K562 (cell line): ENCODE measurements around the gene FIZ1. TPM values are rescaled to one million over a fixed set of nuclear protein-coding genes. Genes with fewer than 3 reads are reported as not detected.

Experiments
- DNMT1 ChIP-seq: fragments of 450-650 bp; IDR thresholded peaks from 2 replicates; pipeline ENCODE4 v1.6.1; 2016; ENCODE audit warnings: antibody characterized with exemption, mild to moderate bottlenecking
- ILK ChIP-seq: fragments of 450-650 bp; IDR thresholded peaks from 2 replicates; pipeline ENCODE4 v1.6.1; 2016; ENCODE audit warnings: missing genetic modification characterization, low read depth, mild to moderate bottlenecking, missing compliant biosample characterization, moderate library complexity, borderline replicate concordance
- MYC ChIP-seq, 2 experiments: fragments of 250-450 bp in 1 of 2; sonication (Bioruptor Pico) in 1 of 2; IDR thresholded peaks; 2 replicates each; pipeline versions ENCODE4 v1.5.1 to v1.6.1; 2012 to 2021; ENCODE audit warnings: low read depth in 2 of 2, borderline replicate concordance in 1 of 2, improper control_type of control experiment in 1 of 2, low read length in 1 of 2, mild to moderate bottlenecking in 1 of 2, moderate library complexity in 1 of 2
- POLR2G ChIP-seq: fragments of 200-400 bp; formaldehyde crosslinking; IDR thresholded peaks from 2 replicates; pipeline ENCODE4 v1.6.1; 2017; ENCODE audit warnings: low read depth, mild to moderate bottlenecking, antibody characterized with exemption, low read length, moderate library complexity
- RBM15 ChIP-seq: fragments of 200-400 bp; formaldehyde crosslinking; IDR thresholded peaks from 2 replicates; pipeline ENCODE4 v1.6.1; 2018; ENCODE audit warnings: mild to moderate bottlenecking, low read length, moderate library complexity; ENCODE audit not compliant: insufficient read depth
- RBM25 ChIP-seq: fragments of 200-400 bp; formaldehyde crosslinking; IDR thresholded peaks from 2 replicates; pipeline ENCODE4 v1.6.1; 2018; ENCODE audit warnings: low read length, low read depth, moderate library complexity; ENCODE audit not compliant: severe bottlenecking
- SMC3 ChIP-seq: conservative IDR thresholded peaks from 2 replicates; pipeline ENCODE4 v1.6.1; 2011; ENCODE audit warnings: low read depth, low read length, improper control_type of control experiment; ENCODE audit not compliant: insufficient read depth
- SRSF3 ChIP-seq: fragments of 200-400 bp; formaldehyde crosslinking; IDR thresholded peaks from 2 replicates; pipeline ENCODE4 v1.6.1; 2016; ENCODE audit warnings: mild to moderate bottlenecking, low read length, moderate library complexity; ENCODE audit not compliant: insufficient read depth
- ZBTB17 ChIP-seq: fragments of 450-650 bp; formaldehyde crosslinking; IDR thresholded peaks from 2 replicates; pipeline ENCODE4 v1.4.0; 2020; ENCODE audit warnings: mild to moderate bottlenecking
- ZC3H4 ChIP-seq: sonication (generic); formaldehyde crosslinking; IDR thresholded peaks from 2 replicates; pipeline ENCODE4 v1.9.0; 2021; ENCODE audit warnings: missing genetic modification reagents, borderline replicate concordance
- ZNF347 ChIP-seq: fragments of 450-650 bp; formaldehyde crosslinking; IDR thresholded peaks from 2 replicates; pipeline ENCODE4 v1.4.0; 2020; ENCODE audit warnings: low read depth, mild to moderate bottlenecking, moderate library complexity
- ZNF408 ChIP-seq: fragments of 250-450 bp; sonication (Bioruptor Pico); IDR thresholded peaks from 2 replicates; pipeline ENCODE4 v1.4.0; 2020; ENCODE audit warnings: low read depth, mild to moderate bottlenecking, moderate library complexity
- ZNF41 ChIP-seq: fragments of 250-450 bp; sonication (Bioruptor Pico); conservative IDR thresholded peaks from 2 replicates; pipeline ENCODE4 v1.4.0; 2020; ENCODE audit warnings: mild to moderate bottlenecking
- ZNF551 ChIP-seq: fragments of 250-450 bp; sonication (Bioruptor Pico); IDR thresholded peaks from 2 replicates; pipeline ENCODE4 v1.5.0; 2021; ENCODE audit warnings: mild to moderate bottlenecking, moderate library complexity
- ZNF695 ChIP-seq: fragments of 450-650 bp; formaldehyde crosslinking; IDR thresholded peaks from 2 replicates; pipeline ENCODE4 v1.4.0; 2020; ENCODE audit warnings: mild to moderate bottlenecking, moderate library complexity
- polyA plus RNA-seq, 8 experiments: library from polyadenylated mRNA; depleted of rRNA in 4 of 8; stranded (reverse) in 5 of 8; unstranded in 3 of 8; fragments of >200 nt; fragmentation: Nextera tagmentation in 2 of 8; fragmentation: Illumina TruSeq in 1 of 8; extraction: Ambion mirVana in 2 of 8; extraction: Trizol in 1 of 8; gene quantifications; 2 replicates each; pipeline versions ENCODE4 v1.2.1 to v1.2.3, GENCODE V29; 2011 to 2014; ENCODE audit warnings: inconsistent platforms in 1 of 8, missing spikeins in 1 of 8
- total RNA-seq, 7 experiments: library from RNA; depleted of rRNA in 6 of 7; stranded (reverse); fragments of >200 nt in 6 of 7; fragmentation: Illumina TruSeq in 2 of 7; extraction: Trizol in 2 of 7; gene quantifications; 2 replicates each; pipeline versions ENCODE4 v1.2.1 to v1.2.3, GENCODE V29; 2011 to 2021; ENCODE audit warnings: low replicate concordance in 1 of 7
- TF ChIP-seq, protein P1 (sequence below): fragments of 450-650 bp; formaldehyde crosslinking; IDR thresholded peaks from 2 replicates; pipeline ENCODE4 v1.4.0; 2020; ENCODE audit warnings: mild to moderate bottlenecking, mixed read lengths
- TF ChIP-seq, protein P2 (sequence below): sonication (generic); formaldehyde crosslinking; IDR thresholded peaks from 2 replicates; pipeline ENCODE4 v1.8.1; 2023; ENCODE audit warnings: mild to moderate bottlenecking, missing genetic modification reagents
- TF ChIP-seq, protein P3 (sequence below): fragments of 250-450 bp; sonication (Bioruptor Pico); IDR thresholded peaks from 2 replicates; pipeline ENCODE4 v1.4.0; 2020; ENCODE audit warnings: mild to moderate bottlenecking, moderate library complexity, borderline replicate concordance

The FIZ1 gene
- total and polyA plus RNA-seq, 9 of the 15 experiments (the other 6 are each of a cell fraction or from before 2014, with no cell fraction given): 0.79 to 17.5 (median 5.5) TPM

DNA sequence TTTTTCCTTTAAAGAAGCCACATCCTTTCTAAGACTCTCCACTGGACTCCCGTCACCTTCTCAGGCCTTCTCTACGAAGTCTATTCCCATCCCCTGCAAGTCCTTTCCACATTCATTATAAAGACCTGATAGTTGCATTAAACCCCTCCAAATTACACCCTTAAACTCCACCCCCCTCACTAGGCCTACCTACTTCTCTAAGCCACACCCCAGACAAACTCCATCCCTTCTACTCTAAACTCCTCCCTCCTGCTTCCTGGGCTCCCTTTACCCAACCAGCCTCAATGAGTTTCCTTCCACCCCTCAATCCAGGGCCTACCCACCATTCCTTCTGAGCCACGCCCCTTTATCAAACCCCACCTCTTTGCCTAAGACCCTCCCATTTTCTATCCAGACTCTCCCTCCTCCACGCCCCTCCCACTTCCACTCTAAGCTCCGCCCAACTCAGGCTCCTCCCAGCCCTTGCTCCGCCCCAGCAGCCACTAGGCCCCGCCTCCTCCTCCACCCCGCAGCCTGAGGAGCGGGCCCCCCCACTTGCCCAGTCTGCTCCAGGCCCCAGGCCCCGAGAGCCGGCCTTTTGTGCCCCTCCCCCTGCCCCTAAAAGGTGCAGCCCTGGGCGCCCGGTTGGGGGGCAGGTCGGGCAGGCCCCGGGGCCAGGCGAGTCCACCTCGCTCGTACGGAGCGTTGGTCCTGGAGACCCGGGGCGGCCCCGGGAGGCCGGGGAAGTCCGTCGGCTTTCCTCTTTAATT, 424 bp downstream of the FIZ1 start (continued):
- TF ChIP-seq, protein P1, sequence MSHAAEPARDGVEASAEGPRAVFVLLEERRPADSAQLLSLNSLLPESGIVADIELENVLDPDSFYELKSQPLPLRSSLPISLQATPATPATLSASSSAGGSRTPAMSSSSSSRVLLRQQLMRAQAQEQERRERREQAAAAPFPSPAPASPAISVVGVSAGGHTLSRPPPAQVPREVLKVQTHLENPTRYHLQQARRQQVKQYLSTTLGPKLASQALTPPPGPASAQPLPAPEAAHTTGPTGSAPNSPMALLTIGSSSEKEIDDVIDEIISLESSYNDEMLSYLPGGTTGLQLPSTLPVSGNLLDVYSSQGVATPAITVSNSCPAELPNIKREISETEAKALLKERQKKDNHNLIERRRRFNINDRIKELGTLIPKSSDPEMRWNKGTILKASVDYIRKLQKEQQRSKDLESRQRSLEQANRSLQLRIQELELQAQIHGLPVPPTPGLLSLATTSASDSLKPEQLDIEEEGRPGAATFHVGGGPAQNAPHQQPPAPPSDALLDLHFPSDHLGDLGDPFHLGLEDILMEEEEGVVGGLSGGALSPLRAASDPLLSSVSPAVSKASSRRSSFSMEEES (CRISPR knock-in tag): no peak
- no peak for TF ChIP-seq ZNF408 (CRISPR knock-in tag)
- TF ChIP-seq ZNF41 (CRISPR knock-in tag): no peak
- TF ChIP-seq ZBTB17 (CRISPR knock-in tag): no peak
- no peak for TF ChIP-seq SMC3
- TF ChIP-seq ZNF347 (CRISPR knock-in tag): no peak
- TF ChIP-seq RBM15: no peak
- TF ChIP-seq, protein P2, sequence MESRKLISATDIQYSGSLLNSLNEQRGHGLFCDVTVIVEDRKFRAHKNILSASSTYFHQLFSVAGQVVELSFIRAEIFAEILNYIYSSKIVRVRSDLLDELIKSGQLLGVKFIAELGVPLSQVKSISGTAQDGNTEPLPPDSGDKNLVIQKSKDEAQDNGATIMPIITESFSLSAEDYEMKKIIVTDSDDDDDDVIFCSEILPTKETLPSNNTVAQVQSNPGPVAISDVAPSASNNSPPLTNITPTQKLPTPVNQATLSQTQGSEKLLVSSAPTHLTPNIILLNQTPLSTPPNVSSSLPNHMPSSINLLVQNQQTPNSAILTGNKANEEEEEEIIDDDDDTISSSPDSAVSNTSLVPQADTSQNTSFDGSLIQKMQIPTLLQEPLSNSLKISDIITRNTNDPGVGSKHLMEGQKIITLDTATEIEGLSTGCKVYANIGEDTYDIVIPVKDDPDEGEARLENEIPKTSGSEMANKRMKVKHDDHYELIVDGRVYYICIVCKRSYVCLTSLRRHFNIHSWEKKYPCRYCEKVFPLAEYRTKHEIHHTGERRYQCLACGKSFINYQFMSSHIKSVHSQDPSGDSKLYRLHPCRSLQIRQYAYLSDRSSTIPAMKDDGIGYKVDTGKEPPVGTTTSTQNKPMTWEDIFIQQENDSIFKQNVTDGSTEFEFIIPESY (CRISPR knock-in tag): no peak
- TF ChIP-seq MYC (IDR thresholded peaks at IDR 0.05; ENCODE audit: low read depth, low read length): no peak
- TF ChIP-seq MYC (CRISPR knock-in tag; IDR thresholded peaks at IDR 0.05; ENCODE audit: borderline replicate concordance, low read depth): no peak
- TF ChIP-seq ZNF551 (CRISPR knock-in tag): no peak
- no peak for TF ChIP-seq DNMT1
- TF ChIP-seq, protein P3, sequence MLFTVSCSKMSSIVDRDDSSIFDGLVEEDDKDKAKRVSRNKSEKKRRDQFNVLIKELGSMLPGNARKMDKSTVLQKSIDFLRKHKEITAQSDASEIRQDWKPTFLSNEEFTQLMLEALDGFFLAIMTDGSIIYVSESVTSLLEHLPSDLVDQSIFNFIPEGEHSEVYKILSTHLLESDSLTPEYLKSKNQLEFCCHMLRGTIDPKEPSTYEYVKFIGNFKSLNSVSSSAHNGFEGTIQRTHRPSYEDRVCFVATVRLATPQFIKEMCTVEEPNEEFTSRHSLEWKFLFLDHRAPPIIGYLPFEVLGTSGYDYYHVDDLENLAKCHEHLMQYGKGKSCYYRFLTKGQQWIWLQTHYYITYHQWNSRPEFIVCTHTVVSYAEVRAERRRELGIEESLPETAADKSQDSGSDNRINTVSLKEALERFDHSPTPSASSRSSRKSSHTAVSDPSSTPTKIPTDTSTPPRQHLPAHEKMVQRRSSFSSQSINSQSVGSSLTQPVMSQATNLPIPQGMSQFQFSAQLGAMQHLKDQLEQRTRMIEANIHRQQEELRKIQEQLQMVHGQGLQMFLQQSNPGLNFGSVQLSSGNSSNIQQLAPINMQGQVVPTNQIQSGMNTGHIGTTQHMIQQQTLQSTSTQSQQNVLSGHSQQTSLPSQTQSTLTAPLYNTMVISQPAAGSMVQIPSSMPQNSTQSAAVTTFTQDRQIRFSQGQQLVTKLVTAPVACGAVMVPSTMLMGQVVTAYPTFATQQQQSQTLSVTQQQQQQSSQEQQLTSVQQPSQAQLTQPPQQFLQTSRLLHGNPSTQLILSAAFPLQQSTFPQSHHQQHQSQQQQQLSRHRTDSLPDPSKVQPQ (CRISPR knock-in tag): no peak
- TF ChIP-seq SRSF3: no peak
- peak; percentile 95 for TF ChIP-seq POLR2G
- 0 out of 2 replicates have a peak, but pooled peaks have one; percentile 34 for TF ChIP-seq ZNF695 (CRISPR knock-in tag)
- no peak for TF ChIP-seq ZC3H4 (CRISPR knock-in tag)
- TF ChIP-seq ILK: no peak
- TF ChIP-seq RBM25: no peak
